ENCODE data around the gene TUBGCP2. TPM values are rescaled to one million over a fixed set of nuclear protein-coding genes. Genes with fewer than 3 reads are reported as not detected.

Gene TUBGCP2
- total RNA-seq, 1 donor: 60.8 TPM

DNA sequence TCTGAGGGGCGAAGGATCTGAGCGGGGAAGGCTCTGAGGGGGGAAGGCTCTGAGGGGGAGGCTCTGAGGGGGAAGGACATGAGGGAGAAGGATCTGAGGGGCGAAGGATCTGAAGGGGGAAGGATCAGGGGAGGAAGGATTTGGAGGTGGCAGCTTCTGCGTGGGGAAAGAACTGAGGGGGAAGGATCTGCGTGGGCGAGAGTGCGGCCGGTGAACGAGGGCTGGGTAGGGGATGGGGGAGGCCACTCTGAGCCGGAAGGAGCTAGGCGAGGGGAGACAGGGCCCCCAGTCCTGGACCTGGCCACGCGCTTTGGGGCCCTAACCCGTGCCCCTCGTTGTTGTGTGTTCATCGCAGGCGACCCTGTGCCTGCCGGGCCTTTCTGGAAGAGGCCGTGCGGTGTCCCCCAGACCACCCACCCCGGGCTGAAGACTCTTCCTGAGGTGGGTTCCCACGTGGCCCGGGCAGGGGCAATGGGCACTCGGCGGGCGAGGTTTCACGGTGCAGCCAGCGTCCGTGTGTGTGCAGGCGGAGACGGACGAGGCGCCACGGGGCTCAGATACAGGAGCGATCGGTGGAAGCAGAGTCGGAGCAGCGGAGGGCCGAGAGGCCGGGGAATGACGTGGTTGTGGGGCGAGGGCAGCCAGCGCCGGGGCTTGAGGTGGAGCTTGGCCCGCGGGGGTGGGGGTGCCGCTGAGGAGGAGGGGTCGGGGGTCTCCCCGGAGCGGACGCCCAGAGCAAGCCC is 26.0 kb upstream of the TUBGCP2 start:
- no peak overlapping the region for H2AFZ ChIP-seq (ENCODE audit: low read length)

DNA sequence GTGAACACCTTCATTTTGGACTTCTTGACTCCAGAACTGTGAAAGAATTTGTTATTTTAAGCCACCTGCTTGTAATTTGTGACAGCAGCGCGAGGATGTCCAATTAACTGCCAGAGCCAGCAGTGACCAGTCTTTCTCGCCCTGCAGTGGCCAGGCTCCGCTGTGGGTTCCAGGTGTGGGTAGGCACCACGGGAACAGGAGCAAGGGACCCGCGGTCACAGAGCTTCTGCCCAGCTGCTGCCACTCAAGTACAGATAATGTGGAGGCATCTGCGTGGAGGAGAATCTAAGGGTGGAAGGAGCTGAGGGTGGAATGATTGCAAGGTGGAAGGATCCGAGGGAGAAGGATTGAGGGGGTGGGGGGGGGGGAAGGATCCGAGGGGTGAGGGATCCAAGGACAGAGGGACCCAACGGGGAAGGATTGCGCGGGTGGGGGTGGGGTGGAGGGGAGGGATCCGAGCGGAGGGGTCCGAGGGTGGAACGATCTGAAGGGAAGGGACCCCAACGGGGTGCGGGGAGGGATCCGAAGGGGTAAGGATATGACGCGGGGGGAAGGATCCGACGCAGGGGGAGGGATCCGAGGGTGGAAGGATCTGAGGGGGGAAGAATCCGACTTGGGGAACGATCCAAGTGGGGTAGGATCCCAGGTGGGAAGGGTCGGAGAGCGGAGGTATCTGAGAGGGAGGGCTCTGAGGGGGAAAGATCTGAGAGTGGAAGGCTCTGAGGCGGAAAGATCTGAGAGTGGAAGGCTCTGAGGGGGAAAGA is 24.4 kb upstream of the TUBGCP2 start:
- no peak overlapping the region for H3K4me2 ChIP-seq (ENCODE audit: insufficient read depth, low read length)
- peaks cover 65% of the 10 kb centered on the region for H3K27me3 ChIP-seq (ENCODE audit: insufficient read depth, low read length)
- H3K9me3 ChIP-seq (ENCODE audit: low read depth, low read length): no peaks in the 10 kb centered on the region
- H4K20me1 ChIP-seq (ENCODE audit: insufficient read depth, low read length): no peaks in the 10 kb centered on the region
- H3K4me3 ChIP-seq (ENCODE audit: insufficient read depth, low read length): no peak overlapping the region
- H3K36me3 ChIP-seq (ENCODE audit: insufficient read depth, low read length): no peaks in the 10 kb centered on the region
- H2AFZ ChIP-seq (ENCODE audit: low read length): no peak overlapping the region
- DNase-seq (ENCODE audit: insufficient read length, low spot score, missing footprints): no peak
- TF ChIP-seq, protein P1, sequence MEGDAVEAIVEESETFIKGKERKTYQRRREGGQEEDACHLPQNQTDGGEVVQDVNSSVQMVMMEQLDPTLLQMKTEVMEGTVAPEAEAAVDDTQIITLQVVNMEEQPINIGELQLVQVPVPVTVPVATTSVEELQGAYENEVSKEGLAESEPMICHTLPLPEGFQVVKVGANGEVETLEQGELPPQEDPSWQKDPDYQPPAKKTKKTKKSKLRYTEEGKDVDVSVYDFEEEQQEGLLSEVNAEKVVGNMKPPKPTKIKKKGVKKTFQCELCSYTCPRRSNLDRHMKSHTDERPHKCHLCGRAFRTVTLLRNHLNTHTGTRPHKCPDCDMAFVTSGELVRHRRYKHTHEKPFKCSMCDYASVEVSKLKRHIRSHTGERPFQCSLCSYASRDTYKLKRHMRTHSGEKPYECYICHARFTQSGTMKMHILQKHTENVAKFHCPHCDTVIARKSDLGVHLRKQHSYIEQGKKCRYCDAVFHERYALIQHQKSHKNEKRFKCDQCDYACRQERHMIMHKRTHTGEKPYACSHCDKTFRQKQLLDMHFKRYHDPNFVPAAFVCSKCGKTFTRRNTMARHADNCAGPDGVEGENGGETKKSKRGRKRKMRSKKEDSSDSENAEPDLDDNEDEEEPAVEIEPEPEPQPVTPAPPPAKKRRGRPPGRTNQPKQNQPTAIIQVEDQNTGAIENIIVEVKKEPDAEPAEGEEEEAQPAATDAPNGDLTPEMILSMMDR (IDR thresholded peaks at IDR 0.05; ENCODE audit: extremely low read depth, low read depth, low read length): no peak
- no peaks in the 10 kb centered on the region for H3K79me2 ChIP-seq (ENCODE audit: insufficient read depth, low read length)
- no peak overlapping the region for H3K27ac ChIP-seq (ENCODE audit: low read depth, low read length)
- H3K4me1 ChIP-seq (ENCODE audit: insufficient read depth, low read length): peaks cover 7% of the 10 kb centered on the region

More for the DNA sequence above, 26.0 kb upstream of the TUBGCP2 start:
- no peaks in the 10 kb centered on the region for H3K9me3 ChIP-seq (ENCODE audit: low read depth, low read length)
- H4K20me1 ChIP-seq (ENCODE audit: insufficient read depth, low read length): no peaks in the 10 kb centered on the region
- H3K27me3 ChIP-seq (ENCODE audit: insufficient read depth, low read length): peaks cover 57% of the 10 kb centered on the region
- peaks cover 3% of the 10 kb centered on the region for H3K4me1 ChIP-seq (ENCODE audit: insufficient read depth, low read length)
- H3K36me3 ChIP-seq (ENCODE audit: insufficient read depth, low read length): no peaks in the 10 kb centered on the region
- peak; percentile 91 for DNase-seq (ENCODE audit: insufficient read length, low spot score, missing footprints)
- H3K4me3 ChIP-seq (ENCODE audit: insufficient read depth, low read length): peak overlapping the region; percentile 45
- no peak overlapping the region for H3K27ac ChIP-seq (ENCODE audit: low read depth, low read length)
- TF ChIP-seq, protein P1 (IDR thresholded peaks at IDR 0.05; ENCODE audit: extremely low read depth, low read depth, low read length): no peak
- no peaks in the 10 kb centered on the region for H3K79me2 ChIP-seq (ENCODE audit: insufficient read depth, low read length)
- peak overlapping the region; percentile 69 for H3K4me2 ChIP-seq (ENCODE audit: insufficient read depth, low read length)

DNA sequence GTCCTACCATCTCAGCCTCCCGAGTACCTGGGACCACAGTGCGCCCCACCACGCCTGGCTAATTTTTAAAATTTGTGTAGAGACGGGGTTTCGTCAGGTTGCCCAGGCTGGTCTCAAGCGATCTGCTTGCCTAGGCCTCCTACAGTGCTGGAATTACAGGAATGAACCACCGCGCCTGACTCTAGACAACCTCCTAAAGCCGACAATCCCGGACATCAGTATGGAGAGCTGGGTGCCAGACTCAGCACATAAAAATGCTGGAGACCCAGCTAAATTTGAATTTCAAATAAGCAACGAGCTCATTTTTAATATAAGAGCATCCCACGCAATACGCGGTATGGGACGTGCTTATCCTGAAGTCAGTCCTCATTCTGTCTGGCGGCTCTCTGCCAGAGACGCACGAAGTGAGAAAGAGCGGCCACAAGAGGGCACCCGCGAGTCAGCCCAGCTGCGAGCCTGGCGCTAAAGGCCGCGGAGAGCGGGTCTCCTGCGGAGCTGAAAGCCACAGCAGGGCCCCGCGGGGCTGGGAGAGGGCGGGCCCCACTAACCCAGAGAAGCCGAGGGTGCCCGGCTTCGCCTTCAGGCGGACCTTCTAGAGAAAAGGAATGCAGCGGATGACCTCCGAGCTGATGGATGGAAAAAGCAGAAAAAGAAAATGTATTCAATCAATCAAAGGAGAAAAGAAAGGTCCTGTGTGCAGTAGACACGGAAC is 21.0 kb upstream of the TUBGCP2 start:
- TF ChIP-seq, protein P1 (IDR thresholded peaks at IDR 0.05; ENCODE audit: extremely low read depth, low read depth, low read length): peak; percentile 92
- Histone ChIP-seq H3K4me3 (ENCODE audit: insufficient read depth, low read length) (peak overlapping the region; percentile 63), H3K4me1 (ENCODE audit: insufficient read depth, low read length) (peaks cover 7% of the 10 kb centered on the region), H3K27me3 (ENCODE audit: insufficient read depth, low read length) (peaks cover 70% of the 10 kb centered on the region), H3K36me3 (ENCODE audit: insufficient read depth, low read length) (no peaks in the 10 kb centered on the region), H3K9me3 (ENCODE audit: low read depth, low read length) (no peaks in the 10 kb centered on the region), H3K27ac (ENCODE audit: low read depth, low read length) (no peak overlapping the region), H3K79me2 (ENCODE audit: insufficient read depth, low read length) (no peaks in the 10 kb centered on the region), H2AFZ (ENCODE audit: low read length) (peak overlapping the region; percentile 82), H3K4me2 (ENCODE audit: insufficient read depth, low read length) (peak overlapping the region; percentile 83), H4K20me1 (ENCODE audit: insufficient read depth, low read length) (no peaks in the 10 kb centered on the region)
- peak; percentile 100 for DNase-seq (ENCODE audit: insufficient read length, low spot score, missing footprints)
